Measurements from ENCODE around the gene RFX8.

- TF ChIP-seq CTCF (IDR thresholded peaks at IDR 0.05): no peak
- TF ChIP-seq POLR2A (IDR thresholded peaks at IDR 0.05; ENCODE audit: low read length): no peak
- TF ChIP-seq FOSB (CRISPR knock-in tag; IDR thresholded peaks at IDR 0.05): no peak
These were observed 39.7 kb downstream of the RFX8 start for GRCh38 chr2:101435001-101435862.
